ENCODE results near the gene ZNF133.
A peak's percentile ranks its signal among the peaks of the same experiment; 100 is the strongest.
"Not testable (repeated sequence)": the region's sequence is repeated elsewhere in the genome, so short reads cannot be mapped to it uniquely, and the experiment has no call there.

The ZNF133 gene

DNA sequence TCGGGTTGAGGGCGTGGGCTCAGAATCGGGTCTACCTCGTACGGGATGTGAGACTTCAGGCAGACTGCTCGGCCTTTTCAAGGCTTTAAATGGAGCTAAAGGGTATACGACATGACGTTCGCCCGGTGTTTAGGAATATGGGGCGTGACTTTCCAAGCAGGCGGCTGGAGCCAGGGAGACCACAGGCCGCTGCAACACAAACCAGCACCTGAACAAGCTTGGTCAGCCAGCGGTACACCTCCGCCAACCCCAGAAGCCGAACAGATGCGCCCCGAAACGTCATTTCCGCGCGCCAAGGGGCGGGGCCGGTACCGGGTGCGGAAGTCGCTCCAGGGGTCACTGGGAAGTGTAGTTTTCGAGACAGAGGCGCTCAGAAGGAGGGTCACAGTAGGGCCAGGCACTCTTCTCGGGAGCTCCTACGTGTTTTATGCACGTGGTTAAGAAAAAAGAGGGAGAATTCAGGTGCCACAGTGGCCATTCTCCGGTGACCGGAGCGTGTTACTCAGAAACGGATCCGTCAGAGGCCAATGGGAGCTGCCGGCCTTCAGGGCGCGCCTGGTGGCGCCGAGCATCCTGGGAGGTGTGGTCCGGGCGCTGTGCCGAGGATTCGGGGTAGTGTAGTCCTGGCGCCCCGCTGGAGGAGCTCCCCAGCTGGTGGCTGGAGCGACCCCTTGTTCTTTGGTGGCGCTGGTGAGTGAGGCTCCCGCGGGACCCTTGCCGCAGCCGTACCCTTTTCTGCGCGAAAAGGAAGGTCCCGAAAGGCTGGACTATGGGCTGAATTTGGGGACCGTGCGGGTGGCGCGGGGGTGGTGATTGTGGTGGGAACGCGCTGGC, at the start of gene ZNF133:
ZNF133 (plus strand) TSS at position 613 of the 834 bp plus-strand sequence. CDS start 17,160 bp downstream, outside the sequence.
- peak; percentile 94 for DNase-seq (ENCODE audit: low read depth)

DNA sequence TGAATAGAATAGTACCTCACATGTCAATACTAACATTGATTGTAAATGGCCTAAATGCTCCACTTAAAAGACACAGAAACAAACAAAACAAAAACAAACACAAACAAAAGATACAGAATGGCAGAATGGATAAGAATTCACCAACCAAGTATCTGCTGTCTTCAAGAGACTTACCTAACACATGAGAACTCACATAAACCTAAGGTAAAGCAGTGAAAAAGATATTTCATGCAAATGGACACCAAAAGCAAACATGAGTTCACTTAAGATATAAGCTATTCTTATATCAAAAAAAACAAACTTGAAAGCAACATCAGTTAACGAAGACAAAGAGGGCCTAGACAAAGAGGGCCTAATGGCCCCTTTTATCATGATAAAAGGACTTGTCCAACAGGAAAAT, 47.3 kb upstream of the ZNF133 start:
- DNase-seq (ENCODE audit: low read depth) = no peak

DNA sequence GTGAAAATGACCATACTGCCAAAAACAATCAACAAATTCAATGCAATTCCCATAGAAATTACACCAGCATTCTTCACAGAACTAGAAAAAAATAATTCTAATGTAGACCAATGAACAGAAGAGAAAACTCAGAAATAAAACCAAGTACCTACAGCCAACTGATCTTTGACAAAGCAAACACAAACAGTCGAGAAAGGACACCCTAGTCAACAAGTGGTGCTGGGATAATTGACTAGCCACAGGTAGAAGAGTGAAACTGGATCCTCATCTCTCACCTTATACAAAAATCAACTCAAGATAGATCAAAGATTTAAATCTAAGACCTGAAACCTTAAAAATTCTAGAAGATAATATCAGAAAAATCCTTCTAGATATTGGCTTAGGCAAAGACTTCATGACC, 44.5 kb upstream of the ZNF133 start:
- no peak for DNase-seq (ENCODE audit: low read depth)

DNA sequence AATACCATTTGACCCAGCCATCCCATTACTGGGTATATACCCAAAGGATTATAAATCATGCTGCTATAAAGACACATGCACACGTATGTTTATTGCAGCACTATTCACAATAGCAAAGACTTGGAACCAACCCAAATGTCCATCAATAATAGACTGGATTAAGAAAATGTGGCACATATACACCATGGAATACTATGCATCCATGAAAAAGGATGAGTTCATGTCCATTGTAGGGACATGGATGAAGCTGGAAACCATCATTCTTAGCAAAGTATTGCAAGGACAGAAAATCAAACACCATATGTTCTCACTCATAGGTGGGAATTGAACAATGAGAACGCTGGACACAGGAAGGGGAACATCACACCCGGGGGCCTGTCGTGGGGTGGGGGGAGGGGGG, 39.8 kb upstream of the ZNF133 start:
- not testable (repeated sequence) for DNase-seq (ENCODE audit: low read depth)

DNA sequence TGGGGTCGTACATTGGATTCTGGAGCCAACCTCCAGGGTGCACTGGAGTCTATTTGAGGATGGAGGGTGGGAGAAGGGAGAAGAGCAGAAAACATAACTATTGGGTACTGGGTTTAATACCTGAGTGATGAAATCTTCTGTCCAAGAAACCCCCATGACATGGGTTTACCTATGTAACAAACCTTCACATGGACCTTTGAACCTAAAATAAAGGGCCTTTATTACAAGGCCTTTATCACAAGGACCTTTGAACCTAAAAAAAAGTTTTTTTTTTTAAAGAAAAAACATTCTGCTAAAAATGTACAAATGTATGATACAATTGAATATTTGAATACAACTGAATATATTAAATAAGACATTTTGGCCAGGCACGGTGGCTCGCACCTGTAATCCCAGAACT, 38.1 kb upstream of the ZNF133 start:
- DNase-seq (ENCODE audit: low read depth) = no peak

DNA sequence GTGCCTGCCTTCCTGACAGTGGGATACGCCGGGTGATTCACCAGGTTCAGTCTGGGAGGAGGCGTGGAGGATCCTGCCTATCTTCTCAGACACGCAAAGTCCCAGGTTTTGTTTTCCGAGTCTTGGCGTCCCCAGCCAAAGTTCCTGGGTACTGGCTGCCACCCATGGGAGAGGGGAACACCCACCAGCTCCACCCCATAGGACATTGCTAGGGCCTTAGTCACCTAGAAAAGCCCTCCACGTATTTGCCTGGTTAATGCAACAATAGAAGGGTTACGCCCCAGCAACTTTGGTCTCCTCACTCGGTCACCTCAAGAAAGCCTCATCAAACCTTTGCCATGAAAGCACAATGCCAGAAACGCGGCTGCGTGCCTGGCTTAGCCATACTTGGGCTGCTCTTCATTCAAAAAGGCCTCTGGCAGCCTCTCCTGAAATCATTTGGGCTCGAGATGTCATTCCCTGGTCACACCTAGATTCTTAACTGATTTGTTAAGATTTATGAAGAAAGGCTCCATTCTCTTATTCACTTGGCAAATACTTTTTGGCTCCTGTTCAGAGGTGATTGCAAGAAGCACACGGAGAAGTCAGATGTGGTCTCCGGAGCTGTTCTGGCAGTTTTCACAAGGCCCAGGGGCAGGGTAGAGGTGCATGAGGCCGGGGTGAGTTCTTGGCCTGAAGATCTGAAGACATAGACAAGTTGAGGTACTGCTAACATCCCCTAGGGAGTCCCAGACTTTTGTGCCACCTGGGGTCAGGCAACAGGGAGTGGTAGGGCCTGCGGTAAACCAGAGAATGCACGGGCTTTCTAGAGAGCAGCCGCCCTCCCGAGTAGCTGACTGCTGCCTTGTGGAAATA, 35.5 kb upstream of the ZNF133 start:
- DNase-seq (ENCODE audit: low read depth) = no peak

DNA sequence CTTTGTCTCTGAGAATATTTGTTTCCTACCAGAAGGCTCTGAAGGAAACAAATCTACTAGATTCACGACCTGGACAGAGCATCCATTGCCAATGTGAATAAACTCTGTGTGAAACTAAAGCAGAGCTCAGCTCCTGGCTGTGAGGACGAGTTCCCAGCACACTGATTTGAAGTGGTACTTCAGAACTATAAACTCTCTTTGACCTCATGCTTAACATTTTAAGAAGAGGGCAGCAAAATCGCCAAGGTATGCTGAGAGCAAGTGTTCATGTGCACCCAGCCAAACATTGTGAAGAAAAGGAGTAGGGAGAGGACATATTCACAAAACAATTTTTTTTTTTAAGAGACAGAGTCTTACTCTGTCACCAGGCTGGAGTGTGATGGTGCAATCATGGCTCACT, 33.7 kb upstream of the ZNF133 start:
- no peak for DNase-seq (ENCODE audit: low read depth)

DNA sequence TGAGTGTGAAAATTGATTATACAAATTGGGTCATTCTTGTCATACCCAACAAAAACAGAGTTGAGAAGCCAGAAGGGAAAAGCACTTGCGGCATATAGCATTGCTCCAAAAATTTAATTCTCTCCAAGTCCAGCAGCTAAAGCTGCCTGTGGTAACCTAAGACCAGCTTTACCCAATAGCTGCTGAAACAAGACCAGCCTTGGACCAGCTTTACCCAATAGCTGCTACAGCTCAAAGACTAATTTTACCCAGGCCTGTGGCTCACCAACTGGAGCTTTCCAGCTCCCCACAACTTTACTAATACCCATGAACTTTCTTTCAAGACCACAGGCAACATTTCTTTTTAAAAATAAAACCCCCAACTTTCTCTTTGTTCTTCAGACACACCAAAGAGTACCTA, 32.8 kb upstream of the ZNF133 start:
- no peak for DNase-seq (ENCODE audit: low read depth)

DNA sequence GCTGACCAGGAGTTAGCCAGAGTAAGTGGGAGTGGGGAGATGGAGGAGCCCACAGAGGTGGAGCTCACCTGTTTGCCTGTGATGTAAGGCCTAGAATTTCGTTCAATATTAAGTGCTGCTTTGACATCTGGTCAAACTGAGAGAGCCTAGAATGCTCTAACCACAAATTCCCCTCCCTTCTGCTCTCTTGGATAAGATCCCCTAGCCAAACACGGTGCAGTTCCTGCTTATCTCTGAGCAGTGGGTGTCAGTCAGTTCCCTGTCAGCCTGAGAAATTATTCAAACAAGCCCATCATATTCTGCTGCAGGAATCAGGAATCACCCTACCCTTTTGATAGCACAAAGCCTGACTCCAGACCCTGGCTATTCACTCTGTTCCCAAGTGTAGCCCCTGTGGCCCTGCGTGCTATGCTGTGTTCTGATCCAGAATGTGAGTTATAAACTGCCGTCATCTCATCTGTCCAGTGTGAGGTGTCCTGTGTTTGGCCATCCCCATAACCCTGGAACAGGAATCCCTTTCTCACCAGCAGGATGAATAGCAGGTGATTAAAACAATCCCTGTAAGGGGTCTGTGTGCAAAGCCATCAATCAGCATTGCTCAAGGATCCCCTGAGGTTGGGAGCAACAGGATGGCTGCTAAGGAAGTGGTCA, 31.8 kb upstream of the ZNF133 start:
- DNase-seq (ENCODE audit: low read depth) = no peak

DNA sequence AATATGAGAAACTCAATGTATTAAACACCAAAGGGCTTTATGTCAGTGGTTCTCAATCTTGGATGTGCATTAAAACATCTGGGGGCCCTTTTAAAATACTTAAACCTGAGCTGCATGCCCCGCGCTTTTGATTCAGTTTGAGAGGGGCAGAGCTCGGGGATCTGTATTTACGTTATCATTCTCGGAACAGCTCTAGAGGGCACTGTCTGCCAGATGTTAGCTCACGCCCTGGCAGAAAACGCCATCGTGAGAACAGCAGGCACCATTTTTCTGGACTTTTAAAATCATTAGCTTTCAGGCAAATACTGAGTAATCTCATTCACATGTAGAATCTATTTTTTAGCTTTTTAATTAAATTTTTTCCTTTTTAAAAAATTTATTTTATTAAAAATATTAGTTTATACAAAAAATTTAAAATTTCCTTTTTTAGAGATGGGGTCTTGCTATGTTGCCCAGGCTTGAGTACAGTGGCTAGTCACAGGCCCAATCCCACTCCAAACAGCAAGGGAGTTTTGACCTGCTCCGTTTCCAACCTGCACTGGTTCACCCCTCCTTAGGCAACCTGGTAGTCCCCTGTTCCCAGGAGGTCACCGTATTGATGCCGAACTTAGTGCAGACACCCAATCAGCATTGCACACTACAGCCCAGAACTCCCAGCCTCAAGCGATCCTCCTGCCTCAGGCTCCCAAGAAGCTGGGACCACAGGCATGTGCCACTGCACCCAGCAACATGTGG, 30.0 kb upstream of the ZNF133 start:
- no peak for DNase-seq (ENCODE audit: low read depth)

DNA sequence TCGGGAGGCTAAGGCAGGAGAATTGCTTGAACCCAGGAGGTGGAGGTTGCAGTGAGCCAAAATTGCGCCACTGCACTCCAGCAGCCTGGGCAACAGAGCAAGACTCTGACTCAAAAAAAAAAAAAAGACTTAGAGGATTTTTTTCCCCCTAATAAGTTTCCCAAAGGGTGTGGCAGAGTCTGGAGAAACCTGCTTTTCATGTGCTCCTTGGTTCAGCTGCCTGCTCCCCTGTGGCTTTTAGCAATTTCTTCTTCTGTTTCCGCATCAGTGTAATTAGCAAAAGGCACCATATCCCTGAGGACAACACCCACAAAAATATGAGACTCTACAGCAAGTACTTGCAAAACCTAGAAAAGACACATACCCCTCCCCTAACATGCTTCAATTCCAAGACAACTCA, 28.6 kb upstream of the ZNF133 start:
- no peak for DNase-seq (ENCODE audit: low read depth)

DNA sequence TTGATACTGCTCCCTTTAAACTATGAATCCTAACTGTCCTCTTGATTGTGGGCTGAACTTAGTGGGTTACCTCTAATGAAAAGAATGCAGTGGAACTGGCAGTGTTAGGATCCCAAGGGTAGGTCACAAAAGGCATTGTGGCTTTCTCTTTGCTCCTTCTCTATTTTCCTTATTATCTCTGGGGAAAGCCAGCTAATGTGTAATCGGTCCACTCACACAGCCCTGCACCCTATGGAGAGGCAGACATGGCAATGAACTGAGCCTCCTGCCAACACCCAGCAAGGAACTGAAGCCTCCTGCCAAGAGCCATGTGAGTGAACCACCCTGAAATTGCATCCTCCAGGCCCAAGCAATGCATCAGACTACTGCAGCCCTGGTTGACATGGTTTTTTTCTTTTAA, 24.6 kb upstream of the ZNF133 start:
- DNase-seq (ENCODE audit: low read depth) = no peak

DNA sequence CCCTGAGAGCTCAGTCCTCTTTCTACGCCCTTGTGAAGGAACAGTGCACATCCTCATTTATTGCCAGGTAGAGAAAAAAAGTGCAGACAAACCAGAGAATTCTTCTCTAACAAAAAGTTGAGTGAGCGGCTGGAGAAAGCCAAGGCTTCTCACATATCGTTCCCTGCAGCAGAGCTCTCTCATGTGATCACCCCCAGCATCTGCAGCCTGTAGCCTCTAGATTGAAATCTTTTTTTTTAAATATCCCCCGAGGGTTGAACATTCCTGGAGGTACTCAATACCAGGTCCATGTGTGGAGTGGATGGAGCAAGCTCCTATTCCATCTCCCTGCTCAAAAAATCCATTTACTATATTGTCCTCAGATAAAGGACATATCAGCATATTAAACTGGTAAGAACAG, 22.9 kb upstream of the ZNF133 start:
- no peak for DNase-seq (ENCODE audit: low read depth)

DNA sequence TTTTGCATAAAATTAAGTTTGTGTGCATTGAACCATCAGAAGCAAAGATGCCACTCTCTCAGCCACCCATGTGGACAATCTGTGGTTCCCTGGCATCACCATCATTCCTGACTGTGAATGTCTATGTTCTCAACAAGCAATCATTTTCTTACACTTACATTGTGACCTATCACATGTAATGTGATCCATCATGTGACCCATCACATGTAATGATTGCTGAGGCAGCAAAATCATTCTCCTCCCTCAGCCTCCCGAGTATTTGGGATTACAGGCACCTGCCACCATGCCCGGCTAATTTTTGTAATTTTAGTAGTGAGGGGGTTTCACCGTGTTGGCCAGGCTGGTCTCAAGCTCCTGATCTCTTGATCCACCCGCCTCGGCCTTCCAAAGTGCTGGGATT, 22.0 kb upstream of the ZNF133 start:
- no peak for DNase-seq (ENCODE audit: low read depth)

DNA sequence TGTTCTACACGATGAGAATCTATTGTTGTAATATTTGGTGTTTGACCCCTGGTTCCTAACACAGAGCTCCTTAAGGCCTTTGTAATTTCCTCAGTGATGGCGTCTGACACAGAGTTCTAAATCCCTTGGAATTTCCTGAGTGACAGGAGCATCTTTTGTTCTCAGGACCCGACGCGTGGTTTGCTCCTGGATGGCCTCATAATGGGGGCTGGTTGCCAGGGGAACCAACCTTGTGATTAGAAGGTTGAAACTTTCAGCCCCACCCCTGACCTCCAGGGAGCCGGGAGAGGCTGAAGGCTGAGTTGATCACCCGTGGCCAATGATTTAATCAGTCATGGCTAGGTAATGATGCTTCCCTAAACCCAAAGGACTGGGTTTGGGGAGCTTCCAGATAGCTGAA, 20.5 kb upstream of the ZNF133 start:
- no peak for DNase-seq (ENCODE audit: low read depth)

DNA sequence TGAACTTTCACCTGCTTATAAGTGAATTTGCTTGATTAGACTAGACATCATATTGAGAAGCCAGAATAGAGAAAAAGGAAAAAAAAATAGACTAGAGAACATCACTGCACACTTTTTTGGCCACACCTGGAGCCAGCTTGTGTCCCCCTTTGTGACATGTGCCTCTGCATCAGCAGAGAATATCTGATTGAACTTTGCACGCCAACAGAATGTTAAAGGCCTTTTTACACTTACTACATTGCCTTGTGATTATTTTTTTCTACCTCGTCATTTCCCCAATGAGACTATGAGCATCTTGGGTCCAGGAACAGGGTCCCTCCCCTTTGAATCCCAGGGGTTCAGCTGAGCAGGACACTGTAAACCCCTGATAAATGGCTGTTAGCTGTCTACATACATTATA, 17.2 kb upstream of the ZNF133 start:
- no peak for DNase-seq (ENCODE audit: low read depth)

DNA sequence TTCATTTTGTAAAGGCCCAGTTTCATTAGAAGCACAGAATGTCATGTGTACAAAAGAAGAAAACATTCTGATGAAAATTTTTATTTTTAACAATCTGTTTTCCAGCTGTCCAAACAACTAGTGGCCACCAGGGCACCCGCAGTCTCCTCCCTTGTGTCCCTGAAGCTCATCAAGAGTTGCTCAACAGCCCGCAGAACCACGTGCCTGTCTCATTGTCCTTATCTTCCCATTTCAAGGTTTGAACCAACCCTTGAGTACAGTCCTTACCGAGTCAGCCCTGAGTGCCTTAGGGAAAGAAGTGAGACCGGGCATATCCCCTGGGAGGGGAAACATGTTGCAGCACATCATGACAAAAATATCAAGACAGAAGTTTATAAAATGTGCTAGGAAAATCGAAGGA, 15.9 kb upstream of the ZNF133 start:
- DNase-seq (ENCODE audit: low read depth) = no peak

DNA sequence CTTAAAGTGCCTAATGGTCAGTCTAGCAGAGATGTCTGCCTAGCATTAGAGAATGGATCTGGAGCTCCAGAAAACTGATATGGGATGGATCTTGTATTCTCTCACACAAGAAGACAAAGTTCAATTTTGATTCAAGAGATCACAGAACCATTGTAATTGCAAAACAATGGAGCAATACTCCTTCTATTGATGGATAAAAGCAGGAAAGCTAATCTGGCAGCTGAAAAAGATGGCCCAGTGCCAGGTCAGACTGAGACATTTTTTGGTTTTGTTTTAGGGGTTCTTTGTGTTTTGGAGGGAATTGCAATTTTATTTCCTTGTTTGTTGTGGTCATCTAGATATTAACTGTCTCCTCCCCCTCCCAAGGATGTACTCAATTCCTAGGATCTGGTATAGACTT, 14.6 kb upstream of the ZNF133 start:
- no peak for DNase-seq (ENCODE audit: low read depth)

DNA sequence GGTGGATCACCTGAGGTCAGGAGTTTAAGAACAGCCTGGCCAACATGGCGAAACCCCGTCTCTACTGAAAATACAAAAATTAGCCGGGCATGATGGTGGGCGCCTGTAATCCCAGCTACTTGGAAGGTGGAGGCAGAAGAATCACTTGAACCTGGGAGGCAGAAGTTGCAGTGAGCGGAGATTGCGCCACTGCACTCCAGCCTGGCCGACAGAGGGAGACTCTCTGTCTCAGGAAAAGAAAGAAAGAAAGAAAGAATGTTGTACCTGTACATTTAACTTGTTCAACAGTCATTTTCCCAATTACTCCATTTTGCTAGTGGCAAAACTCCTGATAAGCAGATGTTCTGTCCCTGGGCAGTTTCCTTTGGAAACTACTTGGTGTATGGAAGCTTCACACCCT, 12.4 kb upstream of the ZNF133 start:
- DNase-seq (ENCODE audit: low read depth) = not testable (repeated sequence)

DNA sequence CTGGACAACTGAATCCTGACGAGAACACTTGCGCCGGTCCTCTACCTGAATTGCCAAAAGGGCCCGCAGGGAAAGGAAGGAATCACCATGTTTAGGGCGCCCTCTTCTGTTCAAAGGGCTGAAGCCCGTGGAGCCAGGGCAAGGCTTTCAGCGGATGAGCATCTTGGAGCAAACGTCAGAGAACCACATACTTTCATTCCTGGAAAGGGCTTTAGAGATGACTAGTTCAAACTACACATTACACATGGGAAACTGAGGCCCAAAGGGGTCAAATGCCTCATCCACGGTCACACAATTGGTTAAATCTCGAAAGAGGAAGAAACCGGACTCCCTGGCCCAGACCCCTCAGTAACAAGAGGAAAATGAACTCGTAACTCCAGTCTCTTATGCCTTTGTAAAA, 11.5 kb upstream of the ZNF133 start:
- peak; percentile 50 for DNase-seq (ENCODE audit: low read depth)

DNA sequence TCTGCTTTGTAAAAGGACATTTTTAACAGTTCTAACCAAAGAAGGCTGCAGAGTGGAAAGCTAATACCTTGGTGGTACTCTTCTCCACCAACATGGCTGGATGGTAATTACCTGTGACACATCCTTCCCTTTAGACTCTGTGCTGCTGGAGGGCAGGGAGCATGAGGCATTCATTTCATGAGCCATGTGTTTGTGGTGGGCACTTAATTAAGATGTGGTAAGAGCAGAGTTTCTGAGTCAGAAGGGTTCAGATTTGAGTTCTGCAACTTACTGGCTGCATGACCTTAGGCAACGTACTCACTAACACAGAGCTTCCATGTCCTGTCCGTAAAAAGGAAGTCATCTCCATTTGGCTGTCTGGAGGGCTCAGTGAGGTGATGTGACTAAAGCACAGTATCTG, 9.1 kb upstream of the ZNF133 start:
- DNase-seq (ENCODE audit: low read depth) = no peak

Data from activated T-cell treated with anti-CD3 and anti-CD28 coated beads for 48 hours (primary cell).